Activated CD4-positive, alpha-beta T cell treated with anti-CD3 and anti-CD28 coated beads for 1 hour (primary cell): ENCODE data around the gene BRI3BP.
"Not testable (repeated sequence)": the region's sequence is repeated elsewhere in the genome, so short reads cannot be mapped to it uniquely, and the experiment has no call there.

Experiments
- DNase-seq: peaks from one replicate; pipeline ENCODE4 v3.0.0-alpha.2; 2020

BRI3BP gene

DNA sequence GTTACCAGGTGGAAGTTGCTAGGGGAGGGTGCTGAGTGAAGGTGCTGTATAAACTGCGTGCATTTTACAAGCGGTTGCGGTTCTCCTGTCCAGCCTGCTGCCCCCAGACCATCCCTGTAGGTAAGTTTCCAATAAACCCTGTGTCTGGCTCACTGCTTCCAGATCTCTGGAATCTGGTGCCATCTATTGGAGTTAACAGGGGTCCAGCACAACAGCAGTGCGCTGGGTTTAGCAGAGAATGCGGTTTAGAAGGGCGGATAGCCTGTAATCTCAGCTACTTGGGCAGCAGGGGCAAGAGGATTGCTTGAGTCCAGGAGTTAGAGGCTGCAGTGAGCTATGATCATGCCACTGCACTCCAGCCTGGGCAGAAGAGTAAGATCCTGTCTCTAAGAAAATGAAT lies 76.7 kb downstream of the BRI3BP start:
- no peak for DNase-seq

DNA sequence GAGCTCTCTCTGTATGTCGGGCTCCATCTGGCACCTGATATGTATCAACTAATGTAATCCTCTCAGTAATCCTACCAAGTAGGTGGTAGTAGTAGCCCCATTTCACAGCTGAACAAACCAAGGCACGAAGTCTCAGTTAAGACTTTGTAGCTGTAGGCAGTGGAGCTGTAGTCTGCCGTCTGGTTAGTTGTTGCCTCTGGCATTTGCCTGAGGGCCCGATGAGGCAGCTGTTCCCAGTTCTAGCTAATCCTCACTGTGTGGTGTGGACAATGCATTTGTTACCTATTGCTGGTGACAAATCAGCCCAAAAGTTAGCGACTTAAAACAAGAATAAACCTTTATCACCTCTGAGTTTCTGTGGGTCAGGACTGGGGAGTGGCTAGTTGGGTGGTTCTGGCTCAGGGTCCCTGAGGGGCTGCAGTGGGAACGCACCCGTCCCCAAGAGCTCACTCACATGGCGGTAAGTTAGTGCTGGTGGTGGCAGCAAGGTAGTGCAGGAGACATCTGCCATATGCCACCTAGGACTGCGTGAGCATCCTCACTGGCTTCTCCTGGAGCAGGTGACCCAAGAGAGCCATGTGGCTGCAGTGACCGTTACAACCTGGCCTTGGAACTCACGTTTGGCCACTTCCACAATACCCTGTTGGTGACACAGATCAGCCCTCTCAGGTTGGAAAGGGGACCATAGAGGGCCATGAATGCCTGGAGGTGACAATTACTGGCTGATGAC lies 77.4 kb downstream of the BRI3BP start:
- DNase-seq, result no peak

- no peak for DNase-seq
Observed at GRCh38 chr12:125071456-125071855, 78.0 kb downstream of the BRI3BP start.

GRCh38 chr12:125072496-125072895 lies 79.1 kb downstream of the BRI3BP start:
- DNase-seq, result no peak

DNA sequence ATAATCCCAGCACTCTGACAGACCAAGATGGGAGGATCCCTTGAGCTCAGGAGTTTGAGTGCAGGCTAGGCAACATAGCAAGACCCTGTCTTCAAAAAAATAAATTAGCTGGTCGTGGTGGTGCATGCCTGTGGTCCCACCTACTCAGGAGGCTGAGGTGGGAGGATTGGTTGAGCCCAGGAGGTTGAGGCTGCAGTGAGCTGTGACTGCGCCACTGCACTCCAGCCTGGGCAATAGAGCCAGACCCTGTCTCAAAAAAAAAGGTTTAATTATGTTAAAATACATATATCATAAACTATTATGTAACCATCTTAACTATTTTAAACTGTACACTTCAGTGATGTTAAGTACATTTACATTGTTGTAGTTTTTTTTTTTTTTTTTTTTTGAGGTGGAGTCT lies 80.8 kb downstream of the BRI3BP start:
- DNase-seq, result not testable (repeated sequence)

DNA sequence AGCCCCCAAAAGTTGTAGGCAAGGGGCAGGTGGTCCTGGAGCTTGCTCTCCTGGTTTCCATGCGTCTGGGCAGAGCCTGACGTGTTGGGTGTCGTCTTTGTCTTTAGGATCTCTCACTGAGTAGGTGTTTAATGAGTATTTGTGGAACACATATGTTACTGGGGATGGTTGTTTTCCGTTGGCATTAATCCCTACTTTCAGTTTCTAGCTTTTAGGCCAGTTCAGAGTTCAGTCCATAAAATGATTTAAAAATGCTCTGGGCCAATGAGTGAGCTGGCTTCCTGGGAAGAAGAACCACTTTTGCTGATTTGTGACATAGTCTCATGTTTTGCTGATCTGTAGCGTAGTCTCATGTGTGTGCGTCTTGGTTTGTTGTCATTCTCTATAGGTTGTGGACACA lies 82.7 kb downstream of the BRI3BP start:
- DNase-seq, result no peak

DNA sequence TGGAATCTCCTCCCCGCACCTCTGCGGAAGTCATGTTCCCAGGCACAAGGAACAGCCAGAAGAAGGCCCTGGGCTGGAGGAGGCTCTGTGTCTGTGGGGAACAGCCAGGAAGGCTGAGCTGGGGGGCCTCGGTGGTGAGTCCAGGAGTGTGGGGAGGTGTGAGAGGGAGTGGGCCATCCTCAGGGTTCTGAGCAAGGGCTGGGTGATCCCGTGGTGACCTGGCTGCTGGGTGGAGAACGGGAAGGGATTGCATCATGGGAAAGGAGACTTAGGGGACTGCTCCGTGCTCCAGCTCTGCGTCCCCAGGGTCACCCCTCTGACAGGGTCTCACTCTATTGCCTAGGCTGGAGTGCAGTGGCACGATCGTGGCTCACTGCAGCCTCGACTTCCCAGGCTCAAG lies 85.6 kb downstream of the BRI3BP start:
- DNase-seq, result no peak

DNA sequence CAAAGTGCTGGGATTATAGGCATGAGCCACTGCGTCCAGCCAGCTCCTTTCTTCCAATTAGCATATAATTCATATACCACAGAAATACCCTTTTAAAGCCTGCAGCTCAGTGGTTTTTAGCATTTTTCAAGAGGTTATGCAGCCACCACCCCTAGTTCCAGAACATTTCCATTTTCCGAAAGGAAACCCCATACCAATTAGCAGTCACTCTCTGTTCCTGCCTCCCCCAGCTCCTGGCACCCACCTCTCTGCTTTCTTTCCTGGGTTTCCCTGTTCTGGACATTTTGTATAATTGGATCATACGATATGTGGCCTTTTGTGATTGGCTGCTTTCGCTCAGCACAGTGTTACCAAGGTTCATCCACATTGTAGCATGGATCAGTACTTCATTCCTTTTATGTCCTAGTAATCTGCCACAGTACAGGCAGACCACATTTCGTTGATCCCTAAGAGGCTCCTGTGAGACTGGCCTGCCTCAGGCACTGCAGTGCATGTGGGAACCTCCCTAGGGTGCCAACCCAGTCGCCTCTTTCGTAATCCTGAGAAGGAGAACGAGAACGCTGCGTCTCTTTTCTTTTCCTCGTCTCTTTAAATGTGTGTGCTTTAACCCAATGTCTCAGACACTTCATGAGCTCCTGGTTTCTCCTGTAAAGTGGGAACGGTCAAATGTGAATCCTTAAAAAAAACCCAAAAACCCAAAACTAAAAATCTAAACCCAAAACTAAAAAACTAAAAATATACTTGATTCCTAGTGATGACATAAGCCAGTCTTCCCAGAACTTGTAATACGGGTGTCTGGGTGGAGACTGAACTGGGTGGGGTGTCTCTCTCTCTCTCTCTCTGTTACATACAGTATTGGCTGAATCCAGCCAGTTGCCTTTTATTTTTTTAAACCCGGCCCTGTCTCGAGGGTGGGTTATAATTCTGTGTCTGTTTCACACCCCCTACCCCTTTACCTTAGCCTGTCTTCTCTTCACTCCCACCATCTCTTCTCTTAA lies 86.5 kb downstream of the BRI3BP start:
- DNase-seq, result no peak
